ENCODE results near the gene PRKX.
"Not testable (repeated sequence)": the region's sequence is repeated elsewhere in the genome, so short reads cannot be mapped to it uniquely, and the experiment has no call there.

PRKX gene

GRCh38 chrX:3712051-3712869 lies 1.2 kb downstream of the PRKX start:
- DNase-seq (ENCODE audit: extremely low spot score, insufficient read length, low read depth) (no peak), FAIRE-seq (no peak)

- DNase-seq (ENCODE audit: extremely low spot score, insufficient read length, low read depth): no peak
- peak; percentile 82 for FAIRE-seq
Observed at GRCh38 chrX:3711331-3711917, 2.0 kb downstream of the PRKX start.

- not testable (repeated sequence) for DNase-seq (ENCODE audit: extremely low spot score, insufficient read length, low read depth)
- peak; percentile 87 for FAIRE-seq
Observed at GRCh38 chrX:3707673-3708274, 5.7 kb downstream of the PRKX start.

- DNase-seq (ENCODE audit: extremely low spot score, insufficient read length, low read depth) (no peak), FAIRE-seq (no peak)
Observed at GRCh38 chrX:3706481-3706880, 7.0 kb downstream of the PRKX start.

GRCh38 chrX:3703251-3703650 lies 10.2 kb downstream of the PRKX start:
- DNase-seq (ENCODE audit: extremely low spot score, insufficient read length, low read depth): not testable (repeated sequence)

GRCh38 chrX:3702095-3702494 lies 11.4 kb downstream of the PRKX start:
- not testable (repeated sequence) for DNase-seq (ENCODE audit: extremely low spot score, insufficient read length, low read depth); FAIRE-seq

More at GRCh38 chrX:3703251-3703650, 10.2 kb downstream of the PRKX start:
- not testable (repeated sequence) for FAIRE-seq

GRCh38 chrX:3701445-3701928 lies 12.0 kb downstream of the PRKX start:
- not testable (repeated sequence) for DNase-seq (ENCODE audit: extremely low spot score, insufficient read length, low read depth); FAIRE-seq

- DNase-seq (ENCODE audit: extremely low spot score, insufficient read length, low read depth) (no peak), FAIRE-seq (peak; percentile 49)
Observed at GRCh38 chrX:3699821-3700381, 13.5 kb downstream of the PRKX start.

- no peak for FAIRE-seq
Observed at GRCh38 chrX:3697701-3698279, 15.7 kb downstream of the PRKX start.

GRCh38 chrX:3697220-3697684 lies 16.2 kb downstream of the PRKX start:
- DNase-seq (ENCODE audit: extremely low spot score, insufficient read length, low read depth) (no peak), FAIRE-seq (no peak)

More at GRCh38 chrX:3697701-3698279, 15.7 kb downstream of the PRKX start:
- no peak for DNase-seq (ENCODE audit: extremely low spot score, insufficient read length, low read depth)

- no peak for DNase-seq (ENCODE audit: extremely low spot score, insufficient read length, low read depth)
- FAIRE-seq: no peak
Observed at GRCh38 chrX:3695536-3695935, 17.9 kb downstream of the PRKX start.

GRCh38 chrX:3690140-3690539 lies 23.3 kb downstream of the PRKX start:
- FAIRE-seq (no peak), DNase-seq (ENCODE audit: extremely low spot score, insufficient read length, low read depth) (no peak)

GRCh38 chrX:3683236-3683635 lies 30.2 kb downstream of the PRKX start:
- not testable (repeated sequence) for FAIRE-seq

GRCh38 chrX:3680459-3680858 lies 33.0 kb downstream of the PRKX start:
- DNase-seq (ENCODE audit: extremely low spot score, insufficient read length, low read depth): no peak
- FAIRE-seq: no peak

More at GRCh38 chrX:3683236-3683635, 30.2 kb downstream of the PRKX start:
- not testable (repeated sequence) for DNase-seq (ENCODE audit: extremely low spot score, insufficient read length, low read depth)

GRCh38 chrX:3679669-3680068 lies 33.8 kb downstream of the PRKX start:
- DNase-seq (ENCODE audit: extremely low spot score, insufficient read length, low read depth) (no peak), FAIRE-seq (no peak)

GRCh38 chrX:3678328-3678727 lies 35.1 kb downstream of the PRKX start:
- no peak for DNase-seq (ENCODE audit: extremely low spot score, insufficient read length, low read depth)

GRCh38 chrX:3674881-3675280 lies 38.6 kb downstream of the PRKX start:
- DNase-seq (ENCODE audit: extremely low spot score, insufficient read length, low read depth): no peak
- no peak for FAIRE-seq

More at GRCh38 chrX:3678328-3678727, 35.1 kb downstream of the PRKX start:
- FAIRE-seq: no peak

GRCh38 chrX:3669841-3670475 lies 43.5 kb downstream of the PRKX start:
- DNase-seq (ENCODE audit: extremely low spot score, insufficient read length, low read depth) (no peak), FAIRE-seq (no peak)

- FAIRE-seq (no peak), DNase-seq (ENCODE audit: extremely low spot score, insufficient read length, low read depth) (no peak)
Observed at GRCh38 chrX:3666975-3667374, 46.5 kb downstream of the PRKX start.

Measured in GM18507 (cell line).